Stimulated activated naive CD8-positive, alpha-beta T cell treated with anti-CD3 and anti-CD28 coated beads, Interleukin-15, Interleukin-2, amounts not matched to agents 100 ng/mL and 50 ng/mL, for 24 hours (primary cell): ENCODE measurements around the gene OR5D18.
"Not testable (repeated sequence)": the region's sequence is repeated elsewhere in the genome, so short reads cannot be mapped to it uniquely, and the experiment has no call there.

Source experiments
- H3K27ac Mint-ChIP-seq: one replicate; pipeline ENCODE4 v1.8.0; 2021; ENCODE audit warnings: mild to moderate bottlenecking, mixed read lengths
- H3K27me3 Mint-ChIP-seq: one replicate; pipeline ENCODE4 v1.8.0; 2021; ENCODE audit warnings: mixed read lengths
- H3K36me3 Mint-ChIP-seq: one replicate; pipeline ENCODE4 v1.8.0; 2021; ENCODE audit warnings: low read depth, mixed read lengths
- H3K4me1 Mint-ChIP-seq: one replicate; pipeline ENCODE4 v1.8.0; 2021; ENCODE audit warnings: low read depth, mixed read lengths
- H3K4me3 Mint-ChIP-seq: one replicate; pipeline ENCODE4 v1.8.0; 2021; ENCODE audit warnings: mild to moderate bottlenecking, mixed read lengths
- H3K9me3 Mint-ChIP-seq: one replicate; pipeline ENCODE4 v1.8.0; 2021; ENCODE audit warnings: mixed read lengths

OR5D18 gene

GRCh38 chr11:55819330-55819729 lies at the start of gene OR5D18:
Gene OR5D18, plus strand, starts transcription at chr11:55819630. Its CDS starts 0 bp downstream, at chr11:55819630.
- peaks cover 15% of the 10 kb centered on the region for H3K9me3 Mint-ChIP-seq
- no peak within 1 kb of the TSS for H3K4me3 Mint-ChIP-seq
- no peaks in the 10 kb centered on the region for H3K27me3 Mint-ChIP-seq

GRCh38 chr11:55773138-55773537 lies 46.3 kb upstream of the OR5D18 start, which contains the start of gene OR5D13:
Gene OR5D13, plus strand, starts transcription at chr11:55773438. Its CDS starts 0 bp downstream, at chr11:55773438.
- no peaks in the 10 kb centered on the region for H3K36me3 Mint-ChIP-seq
- peaks cover 11% of the 10 kb centered on the region for H3K9me3 Mint-ChIP-seq
- H3K4me1 Mint-ChIP-seq: no peaks in the 10 kb centered on the region
- H3K27me3 Mint-ChIP-seq: no peaks in the 10 kb centered on the region
- no peak within 1 kb of the TSS for H3K4me3 Mint-ChIP-seq
- no peak within 1 kb of the TSS for H3K27ac Mint-ChIP-seq

More at GRCh38 chr11:55819330-55819729, at the start of gene OR5D18:
- Mint-ChIP-seq H3K36me3 (no peaks in the 10 kb centered on the region), H3K4me1 (no peaks in the 10 kb centered on the region), H3K27ac (no peak within 1 kb of the TSS)

GRCh38 chr11:55791606-55792005 lies 27.8 kb upstream of the OR5D18 start:
- no peaks in the 10 kb centered on the region for H3K4me1 Mint-ChIP-seq
- no peaks in the 10 kb centered on the region for H3K27me3 Mint-ChIP-seq
- H3K27ac Mint-ChIP-seq: no peak overlapping the region
- H3K36me3 Mint-ChIP-seq: no peaks in the 10 kb centered on the region
- peaks cover 28% of the 10 kb centered on the region for H3K9me3 Mint-ChIP-seq
- no peak overlapping the region for H3K4me3 Mint-ChIP-seq

GRCh38 chr11:55793321-55793720 lies 26.1 kb upstream of the OR5D18 start:
- Mint-ChIP-seq H3K27me3 (no peaks in the 10 kb centered on the region), H3K9me3 (peaks cover 19% of the 10 kb centered on the region), H3K4me3 (no peak overlapping the region), H3K27ac (no peak overlapping the region), H3K4me1 (no peaks in the 10 kb centered on the region), H3K36me3 (no peaks in the 10 kb centered on the region)

GRCh38 chr11:55795256-55795655 lies 24.2 kb upstream of the OR5D18 start, which contains the start of gene OR5D14:
Gene OR5D14, plus strand, starts transcription at chr11:55795556. Its CDS starts 0 bp downstream, at chr11:55795556.
- H3K27ac Mint-ChIP-seq: no peak within 1 kb of the TSS
- H3K4me1 Mint-ChIP-seq: no peaks in the 10 kb centered on the region
- no peaks in the 10 kb centered on the region for H3K36me3 Mint-ChIP-seq
- no peaks in the 10 kb centered on the region for H3K27me3 Mint-ChIP-seq
- peaks cover 29% of the 10 kb centered on the region for H3K9me3 Mint-ChIP-seq
- no peak within 1 kb of the TSS for H3K4me3 Mint-ChIP-seq

- Mint-ChIP-seq H3K36me3 (no peaks in the 10 kb centered on the region), H3K27me3 (no peaks in the 10 kb centered on the region), H3K4me1 (no peaks in the 10 kb centered on the region), H3K4me3 (no peak overlapping the region), H3K27ac (no peak overlapping the region), H3K9me3 (peaks cover 28% of the 10 kb centered on the region)
Measured at GRCh38 chr11:55806248-55806647, 13.2 kb upstream of the OR5D18 start.

GRCh38 chr11:55811067-55811466 lies 8.4 kb upstream of the OR5D18 start, which contains the start of gene OR5L1:
Gene OR5L1, plus strand, starts transcription at chr11:55811367. Its CDS starts 100 bp downstream, at chr11:55811467.
- H3K27ac Mint-ChIP-seq: no peak within 1 kb of the TSS
- no peaks in the 10 kb centered on the region for H3K36me3 Mint-ChIP-seq
- peaks cover 16% of the 10 kb centered on the region for H3K9me3 Mint-ChIP-seq
- H3K4me1 Mint-ChIP-seq: no peaks in the 10 kb centered on the region
- H3K27me3 Mint-ChIP-seq: no peaks in the 10 kb centered on the region
- no peak within 1 kb of the TSS for H3K4me3 Mint-ChIP-seq

- H3K27ac Mint-ChIP-seq: no peak within 1 kb of the TSS
- H3K4me1 Mint-ChIP-seq: no peaks in the 10 kb centered on the region
- no peaks in the 10 kb centered on the region for H3K27me3 Mint-ChIP-seq
- H3K36me3 Mint-ChIP-seq: no peaks in the 10 kb centered on the region
- no peak within 1 kb of the TSS for H3K4me3 Mint-ChIP-seq
- peaks cover 13% of the 10 kb centered on the region for H3K9me3 Mint-ChIP-seq
Measured at GRCh38 chr11:55826919-55827318, 7.5 kb downstream of the OR5D18 start, which contains the start of gene OR5L2. Gene OR5L2, plus strand, starts transcription at chr11:55827219. Its CDS starts 0 bp downstream, at chr11:55827219.

GRCh38 chr11:55838452-55838851 lies 19.0 kb downstream of the OR5D18 start, which contains the start of gene OR5D16:
Gene OR5D16, plus strand, starts transcription at chr11:55838752. Its CDS starts 0 bp downstream, at chr11:55838752.
- Mint-ChIP-seq H3K27me3 (no peaks in the 10 kb centered on the region), H3K36me3 (no peaks in the 10 kb centered on the region), H3K9me3 (peaks cover 19% of the 10 kb centered on the region), H3K4me3 (no peak within 1 kb of the TSS), H3K4me1 (no peaks in the 10 kb centered on the region), H3K27ac (no peak within 1 kb of the TSS)

- no peak overlapping the region for H3K27ac Mint-ChIP-seq
- H3K4me1 Mint-ChIP-seq: no peaks in the 10 kb centered on the region
Measured at GRCh38 chr11:55847453-55847852, 28.0 kb downstream of the OR5D18 start.

GRCh38 chr11:55849037-55849436 lies 29.6 kb downstream of the OR5D18 start:
- no peaks in the 10 kb centered on the region for H3K36me3 Mint-ChIP-seq
- H3K27me3 Mint-ChIP-seq: no peaks in the 10 kb centered on the region
- no peak overlapping the region for H3K4me3 Mint-ChIP-seq
- H3K9me3 Mint-ChIP-seq: peaks cover 25% of the 10 kb centered on the region
- no peak overlapping the region for H3K27ac Mint-ChIP-seq
- no peaks in the 10 kb centered on the region for H3K4me1 Mint-ChIP-seq

More at GRCh38 chr11:55847453-55847852, 28.0 kb downstream of the OR5D18 start:
- Mint-ChIP-seq H3K9me3 (peaks cover 16% of the 10 kb centered on the region), H3K36me3 (no peaks in the 10 kb centered on the region), H3K4me3 (no peak overlapping the region), H3K27me3 (no peaks in the 10 kb centered on the region)

GRCh38 chr11:55852141-55852540 lies 32.7 kb downstream of the OR5D18 start:
- Mint-ChIP-seq H3K4me1 (no peaks in the 10 kb centered on the region), H3K9me3 (peaks cover 26% of the 10 kb centered on the region), H3K27me3 (no peaks in the 10 kb centered on the region), H3K27ac (no peak overlapping the region), H3K4me3 (no peak overlapping the region), H3K36me3 (no peaks in the 10 kb centered on the region)

GRCh38 chr11:55854704-55855103 lies 35.3 kb downstream of the OR5D18 start:
- Mint-ChIP-seq H3K27ac (no peak overlapping the region), H3K36me3 (no peaks in the 10 kb centered on the region), H3K27me3 (no peaks in the 10 kb centered on the region), H3K9me3 (peaks cover 20% of the 10 kb centered on the region), H3K4me3 (no peak overlapping the region), H3K4me1 (no peaks in the 10 kb centered on the region)

- H3K27me3 Mint-ChIP-seq, H3K36me3 Mint-ChIP-seq, H3K4me1 Mint-ChIP-seq, H3K9me3 Mint-ChIP-seq, H3K27ac Mint-ChIP-seq, H3K4me3 Mint-ChIP-seq: not testable (repeated sequence)
Measured at GRCh38 chr11:55867354-55867753, 47.9 kb downstream of the OR5D18 start.
